ENCODE measurements around the gene SPANXC.
"Not testable (repeated sequence)": the region's sequence is repeated elsewhere in the genome, so short reads cannot be mapped to it uniquely, and the experiment has no call there.

SPANXC gene, protein sequence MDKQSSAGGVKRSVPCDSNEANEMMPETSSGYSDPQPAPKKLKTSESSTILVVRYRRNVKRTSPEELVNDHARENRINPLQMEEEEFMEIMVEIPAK

DNA sequence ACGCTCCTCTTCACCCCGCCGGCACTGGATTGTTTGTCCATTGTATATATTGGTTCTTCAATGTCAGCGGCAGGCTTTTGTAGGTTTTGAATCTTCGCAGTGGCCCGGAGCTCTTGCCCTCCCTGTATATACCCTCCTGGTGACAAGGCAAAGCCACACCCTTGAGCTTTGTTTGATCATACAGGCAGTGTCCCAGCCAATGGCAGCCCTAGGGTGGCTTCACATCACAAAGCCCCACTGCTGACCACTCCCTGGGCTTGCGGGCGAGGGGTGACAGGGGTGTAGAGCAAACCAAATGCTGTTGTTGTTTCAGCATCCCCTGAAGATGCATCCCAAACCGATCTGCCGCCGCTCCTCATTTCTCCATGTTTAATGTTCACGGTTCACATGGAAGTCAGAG, at the start of gene SPANXC:
Gene SPANXC (minus strand): TSS at position 101 of the 400 bp plus-strand sequence. CDS start 60 bp downstream, at position 41.
- DNase-seq (ENCODE audit: low spot score); POLR2A ChIA-PET (ENCODE audit: low non-redundant PET); CTCF ChIA-PET; H3K27ac ChIP-seq: not testable (repeated sequence)

DNA sequence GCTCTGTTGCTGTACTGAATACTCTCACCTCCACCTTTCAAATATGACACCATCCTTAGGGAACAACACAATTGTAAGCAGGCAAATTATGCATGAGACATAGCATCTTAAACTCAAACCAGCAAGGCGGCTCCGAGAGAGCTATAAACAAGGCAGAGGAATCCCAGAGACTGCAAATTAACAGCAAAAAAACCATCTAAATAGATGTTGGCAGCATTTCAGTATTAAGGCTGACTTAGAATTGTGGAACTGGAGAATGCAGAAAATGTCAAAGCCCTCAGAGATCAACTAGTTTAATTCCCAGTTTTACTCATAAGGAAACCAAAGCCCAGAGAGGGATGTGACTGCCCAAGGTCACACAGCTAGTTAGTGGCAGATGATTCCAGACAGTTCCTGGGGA, 37.2 kb upstream of the SPANXC start:
- no peak for DNase-seq (ENCODE audit: low spot score)
- no peak overlapping the region for H3K27ac ChIP-seq
- TF ChIP-seq CTCF (conservative IDR thresholded peaks at IDR 0.05; ENCODE audit: low read depth): no peak
- POLR2A ChIA-PET (ENCODE audit: low non-redundant PET): no interaction called here
- CTCF ChIA-PET: no interaction called here

DNA sequence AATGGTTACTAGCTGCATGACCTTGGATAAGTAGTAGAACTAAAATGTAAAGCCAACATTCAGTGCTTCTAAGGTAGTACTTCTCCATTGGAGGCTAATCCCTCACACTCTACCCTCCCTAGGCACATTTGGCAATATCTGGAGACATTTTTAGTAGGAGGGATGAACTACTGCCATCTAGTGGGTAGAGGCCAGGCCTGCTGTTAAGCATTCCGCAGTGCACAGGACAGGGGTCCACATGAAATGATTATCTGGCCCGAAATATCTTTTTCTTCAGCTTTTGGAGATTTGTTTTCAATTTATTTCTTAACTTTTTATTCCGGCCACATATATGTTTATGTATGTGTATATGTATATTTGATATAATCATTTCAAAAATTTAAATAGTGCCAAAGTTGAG, 36.0 kb upstream of the SPANXC start:
- ChIA-PET POLR2A (ENCODE audit: low non-redundant PET) (no interaction called here), CTCF (interaction anchor here (0.6 to 1.5 kb wide), 4 partner anchors 312 to 512 kb away, joined by 3 to 5 read pairs (median 4); no protein-coding TSS in a partner anchor)
- no peak overlapping the region for H3K27ac ChIP-seq
- peak; percentile 44 for TF ChIP-seq CTCF (conservative IDR thresholded peaks at IDR 0.05; ENCODE audit: low read depth)
- DNase-seq (ENCODE audit: low spot score): peak; percentile 10

GRCh38 chrX:141258080-141258479, 15.8 kb upstream of the SPANXC start:
- CTCF ChIA-PET: no interaction called here
- no peak for DNase-seq (ENCODE audit: low spot score)
- POLR2A ChIA-PET (ENCODE audit: low non-redundant PET): no interaction called here

GRCh38 chrX:141221611-141222010, 20.7 kb downstream of the SPANXC start:
- ChIA-PET POLR2A (ENCODE audit: low non-redundant PET) (no interaction called here), CTCF (interaction anchor here (0.6 kb wide), 1 partner anchor 327 kb away, joined by 10 read pairs; no protein-coding TSS in a partner anchor)
- DNase-seq (ENCODE audit: low spot score): no peak
- H3K27ac ChIP-seq: no peak overlapping the region
- TF ChIP-seq CTCF (conservative IDR thresholded peaks at IDR 0.05; ENCODE audit: low read depth): no peak

More at GRCh38 chrX:141258080-141258479, 15.8 kb upstream of the SPANXC start:
- H3K27ac ChIP-seq: no peak overlapping the region
- TF ChIP-seq CTCF (conservative IDR thresholded peaks at IDR 0.05; ENCODE audit: low read depth): no peak

DNA sequence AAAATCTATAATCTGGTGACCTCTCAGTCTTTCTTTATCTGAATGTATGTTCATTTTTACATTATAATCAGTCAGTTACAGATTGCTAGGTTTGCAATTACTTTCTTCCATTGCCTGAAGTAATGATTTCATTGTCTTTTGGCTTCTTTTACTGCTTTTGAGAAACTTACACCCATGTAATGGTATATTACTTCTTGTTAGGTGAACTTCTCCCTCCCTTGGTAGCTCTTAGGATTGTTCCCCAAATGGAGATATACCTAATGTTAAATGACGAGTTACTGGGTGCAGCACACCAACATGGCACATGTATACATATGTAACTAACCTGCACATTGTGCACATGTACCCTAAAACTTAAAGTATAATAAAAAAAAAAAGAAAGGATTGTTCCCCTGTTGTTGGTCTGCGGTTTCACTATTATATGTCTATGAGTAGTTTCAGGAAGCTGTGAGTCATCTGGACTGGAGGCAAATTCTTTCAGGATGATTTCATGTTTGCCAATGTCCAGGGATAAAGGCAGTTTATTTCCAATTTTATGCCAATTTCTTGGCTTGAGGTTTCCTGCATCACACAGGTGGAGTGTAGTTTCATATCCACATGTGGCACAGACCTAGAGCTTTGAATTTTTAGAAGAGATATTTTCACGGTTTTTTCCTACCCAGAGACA, 21.8 kb downstream of the SPANXC start:
- no peak for TF ChIP-seq CTCF (conservative IDR thresholded peaks at IDR 0.05; ENCODE audit: low read depth)
- ChIA-PET CTCF (no interaction called here), POLR2A (ENCODE audit: low non-redundant PET) (no interaction called here)
- H3K27ac ChIP-seq: no peak overlapping the region
- DNase-seq (ENCODE audit: low spot score): peak; percentile 59

GRCh38 chrX:141214196-141214595, 28.1 kb downstream of the SPANXC start:
- no peak for TF ChIP-seq CTCF (conservative IDR thresholded peaks at IDR 0.05; ENCODE audit: low read depth)
- H3K27ac ChIP-seq: no peak overlapping the region
- CTCF ChIA-PET: interaction anchor here (0.6 kb wide), 1 partner anchor 193 kb away, joined by 5 read pairs; no protein-coding TSS in a partner anchor
- POLR2A ChIA-PET (ENCODE audit: low non-redundant PET): no interaction called here
- DNase-seq (ENCODE audit: low spot score): no peak

Data from RWPE1 (cell line).